ENCODE measurements around the gene YPEL5.

Gene YPEL5

GRCh38 chr2:30159766-30160165 lies 13.0 kb downstream of the YPEL5 start:
- DNase-seq = no peak
- in situ Hi-C loops (cut with MboI; ENCODE audit: low pct_unique_long_range_greater_than_20kb, low sequenced_read_pairs) = loop anchor here (25.0 kb wide), 1 partner anchor 528 kb away; no protein-coding TSS in a partner anchor

- no peak for DNase-seq
- in situ Hi-C loops (cut with MboI; ENCODE audit: low pct_unique_long_range_greater_than_20kb, low sequenced_read_pairs) = loop anchor here (25.0 kb wide), 1 partner anchor 525 kb away; no protein-coding TSS in a partner anchor
Measured at GRCh38 chr2:30161929-30162706, 15.3 kb downstream of the YPEL5 start.

GRCh38 chr2:30162806-30163205 lies 16.0 kb downstream of the YPEL5 start:
- in situ Hi-C loops (cut with MboI; ENCODE audit: low pct_unique_long_range_greater_than_20kb, low sequenced_read_pairs) = loop anchor here (25.0 kb wide), 1 partner anchor 524 kb away; no protein-coding TSS in a partner anchor
- DNase-seq = no peak

- in situ Hi-C loops (cut with MboI; ENCODE audit: low pct_unique_long_range_greater_than_20kb, low sequenced_read_pairs) = loop anchor here (25.0 kb wide), 1 partner anchor 523 kb away; no protein-coding TSS in a partner anchor
- no peak for DNase-seq
Measured at GRCh38 chr2:30164131-30164925, 17.5 kb downstream of the YPEL5 start.

GRCh38 chr2:30165050-30165520 lies 18.3 kb downstream of the YPEL5 start:
- in situ Hi-C loops (cut with MboI; ENCODE audit: low pct_unique_long_range_greater_than_20kb, low sequenced_read_pairs) = loop anchor here (25.0 kb wide), 1 partner anchor 522 kb away; no protein-coding TSS in a partner anchor
- peak; percentile 89 for DNase-seq

- in situ Hi-C loops (cut with MboI; ENCODE audit: low pct_unique_long_range_greater_than_20kb, low sequenced_read_pairs) = loop anchor here (25.0 kb wide), 1 partner anchor 522 kb away; no protein-coding TSS in a partner anchor
- no peak for DNase-seq
Measured at GRCh38 chr2:30165617-30166016, 18.8 kb downstream of the YPEL5 start.

GRCh38 chr2:30172627-30173026 lies 25.8 kb downstream of the YPEL5 start:
- DNase-seq = no peak
- in situ Hi-C loops (cut with MboI; ENCODE audit: low pct_unique_long_range_greater_than_20kb, low sequenced_read_pairs) = loop anchor here (25.0 kb wide), 1 partner anchor 515 kb away; no protein-coding TSS in a partner anchor

GRCh38 chr2:30177440-30177839 lies 30.6 kb downstream of the YPEL5 start:
- in situ Hi-C loops (cut with MboI; ENCODE audit: low pct_unique_long_range_greater_than_20kb, low sequenced_read_pairs) = loop anchor here (25.0 kb wide), 1 partner anchor 985 kb away; no protein-coding TSS in a partner anchor
- DNase-seq = no peak

GRCh38 chr2:30177956-30178355 lies 31.1 kb downstream of the YPEL5 start:
- no peak for DNase-seq
- in situ Hi-C loops (cut with MboI; ENCODE audit: low pct_unique_long_range_greater_than_20kb, low sequenced_read_pairs) = loop anchor here (25.0 kb wide), 1 partner anchor 984 kb away; no protein-coding TSS in a partner anchor

- DNase-seq = no peak
- in situ Hi-C loops (cut with MboI; ENCODE audit: low pct_unique_long_range_greater_than_20kb, low sequenced_read_pairs) = loop anchor here (25.0 kb wide), 1 partner anchor 983 kb away; no protein-coding TSS in a partner anchor
Measured at GRCh38 chr2:30178618-30179434, 32.0 kb downstream of the YPEL5 start.

- no peak for DNase-seq
- in situ Hi-C loops (cut with MboI; ENCODE audit: low pct_unique_long_range_greater_than_20kb, low sequenced_read_pairs) = loop anchor here (25.0 kb wide), 1 partner anchor 983 kb away; no protein-coding TSS in a partner anchor
Measured at GRCh38 chr2:30179536-30179935, 32.7 kb downstream of the YPEL5 start.

- in situ Hi-C loops (cut with MboI; ENCODE audit: low pct_unique_long_range_greater_than_20kb, low sequenced_read_pairs) = loop anchor here (25.0 kb wide), 1 partner anchor 982 kb away; no protein-coding TSS in a partner anchor
- no peak for DNase-seq
Measured at GRCh38 chr2:30180226-30180625, 33.4 kb downstream of the YPEL5 start.

- in situ Hi-C loops (cut with MboI; ENCODE audit: low pct_unique_long_range_greater_than_20kb, low sequenced_read_pairs) = loop anchor here (25.0 kb wide), 1 partner anchor 981 kb away; no protein-coding TSS in a partner anchor
- no peak for DNase-seq
Measured at GRCh38 chr2:30181176-30181575, 34.4 kb downstream of the YPEL5 start.

GRCh38 chr2:30184035-30184434 lies 37.2 kb downstream of the YPEL5 start:
- in situ Hi-C loops (cut with MboI; ENCODE audit: low pct_unique_long_range_greater_than_20kb, low sequenced_read_pairs) = loop anchor here (25.0 kb wide), 1 partner anchor 978 kb away; no protein-coding TSS in a partner anchor
- no peak for DNase-seq

- in situ Hi-C loops (cut with MboI; ENCODE audit: low pct_unique_long_range_greater_than_20kb, low sequenced_read_pairs) = loop anchor here (25.0 kb wide), 1 partner anchor 977 kb away; no protein-coding TSS in a partner anchor
- no peak for DNase-seq
Measured at GRCh38 chr2:30185178-30185577, 38.4 kb downstream of the YPEL5 start.

GRCh38 chr2:30188292-30188691 lies 41.5 kb downstream of the YPEL5 start:
- in situ Hi-C loops (cut with MboI; ENCODE audit: low pct_unique_long_range_greater_than_20kb, low sequenced_read_pairs) = loop anchor here (25.0 kb wide), 1 partner anchor 974 kb away; no protein-coding TSS in a partner anchor
- DNase-seq = no peak

GRCh38 chr2:30190637-30191036 lies 43.8 kb downstream of the YPEL5 start:
- in situ Hi-C loops (cut with MboI; ENCODE audit: low pct_unique_long_range_greater_than_20kb, low sequenced_read_pairs) = loop anchor here (25.0 kb wide), 1 partner anchor 972 kb away; no protein-coding TSS in a partner anchor
- DNase-seq = no peak

- DNase-seq = no peak
- in situ Hi-C loops (cut with MboI; ENCODE audit: low pct_unique_long_range_greater_than_20kb, low sequenced_read_pairs) = loop anchor here (25.0 kb wide), 1 partner anchor 971 kb away; no protein-coding TSS in a partner anchor
Measured at GRCh38 chr2:30191107-30191506, 44.3 kb downstream of the YPEL5 start.

Data from KBM-7 (cell line).